HCT116 (cell line): ENCODE data around the gene DISP2. TPM values are rescaled to one million over a fixed set of nuclear protein-coding genes. Genes with fewer than 3 reads are reported as not detected.
A peak's percentile ranks its signal among the peaks of the same experiment; 100 is the strongest.

Experiments
- ATAC-seq: fragments of 200-7000 bp; cut with Tn5 transposase; 2 replicates; pipeline ENCODE4 v1.9.1; 2020; ENCODE audit warnings: mild to moderate bottlenecking, moderate library complexity
- BruUV-seq: library from RNA; stranded (reverse); fragments of 400-500 nt; replicated peaks from 2 replicates; lab custom pipeline; 2021; lab: Mats Ljungman, UMichigan
- CTCF ChIA-PET: fragments of 300-600 bp; sonication (Branson Sonifier 250); formaldehyde crosslinking; loops from one replicate; lab custom pipeline; 2021; ENCODE audit warnings: antibody characterized with exemption; lab: Charles Lee
- POLR2A ChIA-PET: fragments of 300-600, 350-600 bp; sonication (Branson Sonifier 250); formaldehyde crosslinking; loops from one replicate; lab custom pipeline; 2021; ENCODE audit warnings: antibody characterized with exemption; lab: Charles Lee
- RAD21 ChIA-PET, 2 experiments: fragments of 300-600 bp; sonication (Branson Sonifier 250); formaldehyde crosslinking; loops; one replicate each; lab custom pipeline; 2023; ENCODE audit warnings: low total read pairs in 2 of 2; ENCODE audit not compliant: uncharacterized antibody in 2 of 2, unreplicated experiment in 2 of 2, low non-redundant PET in 1 of 2; lab: Charles Lee
- DNase-seq: peaks from one replicate; pipeline ENCODE4 v3.0.0-alpha.2; 2010; ENCODE audit warnings: low read depth, low spot score
- H2AFZ ChIP-seq: fragments of 200-600 bp; shearing (Covaris generic), sonication (generic); 2 replicates; pipeline ENCODE4 v1.6.1; 2017; ENCODE audit warnings: low read depth, mixed run types, mixed read lengths, antibody characterized with exemption, low read length; ENCODE audit not compliant: poor library complexity, severe bottlenecking
- H3K27ac ChIP-seq: 2 replicates; pipeline ENCODE4 v1.5.1; 2012; ENCODE audit warnings: low read depth, low read length
- H3K27me3 ChIP-seq: fragments of 200-600 bp; sonication (generic); 2 replicates; pipeline ENCODE4 v1.6.1; 2016; ENCODE audit warnings: mixed run types, low read length, mixed read lengths; ENCODE audit not compliant: insufficient read depth
- H3K36me3 ChIP-seq, 2 experiments: fragments of 200-500 bp in 1 of 2; fragments of 200-600 bp in 1 of 2; sonication (Bioruptor generic) in 1 of 2; sonication (generic) in 1 of 2; 2 replicates each; pipeline versions ENCODE4 v1.5.1 to v1.6.1; 2014 to 2016; ENCODE audit warnings: low read length in 2 of 2, inconsistent platforms in 1 of 2, mixed read lengths in 1 of 2, mixed run types in 1 of 2; ENCODE audit not compliant: insufficient read depth in 2 of 2, control insufficient read depth in 1 of 2
- H3K4me1 ChIP-seq, 2 experiments: fragments of 200-600 bp in 1 of 2; sonication (generic) in 1 of 2; 2 replicates each; pipeline versions ENCODE4 v1.5.1 to v1.6.1; 2012 to 2017; ENCODE audit warnings: low read length in 2 of 2, inconsistent platforms in 1 of 2, mild to moderate bottlenecking in 1 of 2, mixed read lengths in 1 of 2, mixed run types in 1 of 2, moderate library complexity in 1 of 2; ENCODE audit not compliant: insufficient read depth in 2 of 2, control insufficient read depth in 1 of 2
- H3K4me2 ChIP-seq: fragments of 200-600 bp; sonication (generic); 2 replicates; pipeline ENCODE4 v1.6.1; 2017; ENCODE audit warnings: mixed run types, low read length, mixed read lengths
- H3K4me3 ChIP-seq, 2 experiments: fragments of 200-600 bp in 1 of 2; sonication (generic) in 1 of 2; replicated peaks in 1 of 2; 2 replicates each; pipeline ENCODE4 v1.5.1; 2011 to 2016; ENCODE audit warnings: low read length in 2 of 2, control low read depth in 1 of 2, low read depth in 1 of 2, mild to moderate bottlenecking in 1 of 2, mixed read lengths in 1 of 2, mixed run types in 1 of 2
- H3K79me2 ChIP-seq: fragments of 200-600 bp; sonication (generic); 2 replicates; pipeline ENCODE4 v1.6.1; 2017; ENCODE audit warnings: mild to moderate bottlenecking, mixed run types, low read length, moderate library complexity, mixed read lengths; ENCODE audit not compliant: insufficient read depth
- H3K9ac ChIP-seq: fragments of 200-600 bp; sonication (generic); 2 replicates; pipeline ENCODE4 v1.6.1; 2016; ENCODE audit warnings: low read length, mixed read lengths
- H3K9me2 ChIP-seq: fragments of 200-600 bp; sonication (generic), shearing (Covaris generic); 2 replicates; pipeline ENCODE4 v1.6.1; 2017; ENCODE audit warnings: mixed run types, mild to moderate bottlenecking, moderate library complexity; ENCODE audit not compliant: insufficient read depth
- H3K9me3 ChIP-seq, 2 experiments: fragments of 200-500 bp in 1 of 2; fragments of 200-600 bp in 1 of 2; sonication (Bioruptor generic) in 1 of 2; sonication (generic) in 1 of 2; 2 replicates each; pipeline ENCODE4 v1.6.1; 2014 to 2017; ENCODE audit warnings: low read length in 2 of 2, mixed read lengths in 2 of 2, inconsistent platforms in 1 of 2, low read depth in 1 of 2, mild to moderate bottlenecking in 1 of 2, mixed run types in 1 of 2, moderate library complexity in 1 of 2; ENCODE audit not compliant: control insufficient read depth in 1 of 2, insufficient read depth in 1 of 2
- H4K20me1 ChIP-seq: fragments of 200-600 bp; sonication (generic), shearing (Covaris generic); 2 replicates; pipeline ENCODE4 v1.6.1; 2017; ENCODE audit warnings: mixed run types, mild to moderate bottlenecking, moderate library complexity; ENCODE audit not compliant: insufficient read depth
- ATF3 ChIP-seq: IDR thresholded peaks from 2 replicates; pipeline ENCODE4 v1.6.1; 2012
- CBX3 ChIP-seq: IDR thresholded peaks from 2 replicates; pipeline ENCODE4 v1.6.1; 2012; ENCODE audit warnings: low read depth
- CEBPB ChIP-seq: IDR thresholded peaks from 2 replicates; pipeline ENCODE4 v1.6.1; 2012; ENCODE audit warnings: low read depth
- EGR1 ChIP-seq: IDR thresholded peaks from 2 replicates; pipeline ENCODE4 v1.6.1; 2012; ENCODE audit warnings: low read depth
- ELF1 ChIP-seq: IDR thresholded peaks from 2 replicates; pipeline ENCODE4 v1.6.1; 2012; ENCODE audit warnings: low read depth, borderline replicate concordance
- EZH2 ChIP-seq: fragments of 200-600 bp; sonication (generic); IDR thresholded peaks from 2 replicates; pipeline ENCODE4 v1.6.1; 2017; ENCODE audit warnings: antibody characterized with exemption, mixed run types
- FOSL1 ChIP-seq: IDR thresholded peaks from 2 replicates; pipeline ENCODE4 v1.6.1; 2012; ENCODE audit warnings: low read depth
- SIN3A ChIP-seq: IDR thresholded peaks from 2 replicates; pipeline ENCODE4 v1.6.1; 2012; ENCODE audit warnings: low read depth
- ZFX ChIP-seq: fragments of 450-650 bp; IDR thresholded peaks from 2 replicates; pipeline ENCODE4 v1.6.1; 2017
- intact Hi-C: fragments of 100-400 bp; cut with micrococcal nuclease; formaldehyde crosslinking; loops from 2 replicates; pipeline ENCODE4 v1.10.0; 2022
- total RNA-seq: library from RNA; stranded (reverse); gene quantifications from one replicate; pipeline ENCODE4 v1.2.1, GENCODE V29; 2021; ENCODE audit not compliant: unreplicated experiment

DISP2 gene
- total RNA-seq, 1 experiment from 2014 or later: 3.3 TPM

- TF ChIP-seq ELF1 (no peak), EZH2 (no peak), CEBPB (no peak), ZFX (peak; percentile 93), EGR1 (peak; percentile 70), SIN3A (peak; percentile 41; the same call in 1 of the 2 replicates)
These were observed 47.7 kb downstream of the DISP2 start, which contains the start of gene IVD (continued) for GRCh38 chr15:40405501-40406381.

GRCh38 chr15:40407330-40407990, 49.4 kb downstream of the DISP2 start:
- no peak overlapping the region for H3K27ac ChIP-seq
- H3K9ac ChIP-seq: no peak overlapping the region
- H2AFZ ChIP-seq: no peak overlapping the region
- peak overlapping the region; percentile 83; the same call in 1 of the 2 replicates for H3K4me2 ChIP-seq
- CTCF ChIA-PET: interaction anchor here (1.0 kb wide), 1 partner anchor 63 kb away, joined by 3 read pairs; no protein-coding TSS in a partner anchor
- peaks cover 27% of the 10 kb centered on the region for H3K79me2 ChIP-seq
- H3K36me3 ChIP-seq: peaks cover 27 to 33% of the 10 kb centered on the region in 2 experiments; a peak in 3 of 4 replicates
- no peak for DNase-seq
- peaks cover 4 to 16% of the 10 kb centered on the region in 2 experiments; a peak in 3 of 4 replicates for H3K4me1 ChIP-seq
- H3K27me3 ChIP-seq: no peaks in the 10 kb centered on the region
- H3K9me3 ChIP-seq: no peaks in the 10 kb centered on the region
- no peaks in the 10 kb centered on the region for H3K9me2 ChIP-seq
- RAD21 ChIA-PET: no interaction called here
- no peak overlapping the region; a peak in 1 of 4 replicates for H3K4me3 ChIP-seq
- no peak for TF ChIP-seq CBX3
- no peak for TF ChIP-seq FOSL1
- no peak for TF ChIP-seq SIN3A
- TF ChIP-seq ATF3: no peak
- no peak for TF ChIP-seq EZH2
- TF ChIP-seq, all 23 proteins: peak for 0
- H4K20me1 ChIP-seq: no peaks in the 10 kb centered on the region
- POLR2A ChIA-PET: interaction anchor here (1.0 kb wide), 1 partner anchor 13 kb away, joined by 3 read pairs; no protein-coding TSS in a partner anchor
- intact Hi-C loops: no loop called here
- BruUV-seq: no TSS peak
- ATAC-seq: no peak
